ENCODE measurements around the gene C6orf132.

C6orf132 gene

DNA sequence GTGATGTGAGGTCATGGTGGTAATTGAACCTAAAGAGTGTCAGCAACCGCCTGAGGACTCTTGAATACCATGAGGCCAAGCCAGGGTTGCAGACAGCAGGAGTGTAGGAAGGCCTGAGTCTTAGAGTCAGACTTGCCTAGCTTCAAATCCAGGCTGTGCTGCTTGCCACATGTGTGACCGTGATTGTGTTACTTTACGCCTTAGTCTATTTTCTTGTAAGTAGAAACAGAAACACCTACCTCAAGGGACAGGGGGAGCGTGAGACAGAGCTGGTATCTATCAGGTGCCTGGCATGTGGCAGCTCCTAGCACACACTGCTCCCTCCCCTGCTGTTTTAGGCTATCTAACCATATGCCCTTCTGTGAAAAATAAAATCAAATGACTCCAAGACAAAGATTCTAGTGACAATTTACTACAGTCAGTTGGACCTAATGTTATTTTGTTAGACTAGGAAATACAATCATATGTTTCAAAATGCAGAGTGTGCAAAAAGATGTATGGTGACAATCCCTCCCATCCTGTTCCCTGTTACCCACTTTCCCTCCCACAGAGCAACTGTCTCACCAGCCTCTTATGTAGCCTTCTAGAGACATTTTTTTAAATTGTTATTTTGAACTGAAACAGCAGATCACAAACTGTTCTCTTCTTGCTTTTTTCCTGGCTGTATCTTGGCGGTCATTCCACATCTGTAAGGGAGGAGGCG, 70.4 kb downstream of the C6orf132 start:
- no peak for DNase-seq

DNA sequence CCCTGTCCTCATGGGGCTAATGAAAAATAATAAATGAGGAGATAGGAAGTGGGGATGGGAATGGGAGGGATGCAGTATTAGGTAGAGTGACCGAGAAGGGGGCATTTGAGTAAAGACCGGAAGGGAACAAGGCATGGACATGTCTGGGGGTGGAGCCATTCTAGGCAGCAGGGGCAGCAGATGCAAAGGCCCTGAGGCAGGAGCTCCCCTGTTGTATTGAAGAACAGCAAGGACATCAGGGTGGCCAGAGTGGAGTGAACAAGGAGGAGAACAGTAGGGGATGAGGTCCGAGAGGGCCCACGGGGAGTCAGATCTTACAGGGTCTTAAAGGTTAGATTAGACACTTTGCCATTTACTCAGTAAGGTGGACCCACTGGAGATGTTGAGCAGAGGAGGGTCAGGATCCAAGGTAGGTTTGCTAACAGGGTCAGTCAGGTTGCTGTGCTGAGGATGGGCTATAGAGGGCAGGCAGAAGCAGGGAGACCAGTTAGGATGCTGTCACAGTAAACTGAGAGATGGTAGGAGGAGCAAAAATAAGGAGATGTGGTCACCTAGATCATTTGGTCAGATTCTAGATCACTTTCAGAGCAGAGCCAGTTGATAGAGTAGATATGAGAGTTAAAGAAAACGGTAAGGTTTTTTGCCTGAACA, 73.4 kb downstream of the C6orf132 start:
- DNase-seq, result no peak

DNA sequence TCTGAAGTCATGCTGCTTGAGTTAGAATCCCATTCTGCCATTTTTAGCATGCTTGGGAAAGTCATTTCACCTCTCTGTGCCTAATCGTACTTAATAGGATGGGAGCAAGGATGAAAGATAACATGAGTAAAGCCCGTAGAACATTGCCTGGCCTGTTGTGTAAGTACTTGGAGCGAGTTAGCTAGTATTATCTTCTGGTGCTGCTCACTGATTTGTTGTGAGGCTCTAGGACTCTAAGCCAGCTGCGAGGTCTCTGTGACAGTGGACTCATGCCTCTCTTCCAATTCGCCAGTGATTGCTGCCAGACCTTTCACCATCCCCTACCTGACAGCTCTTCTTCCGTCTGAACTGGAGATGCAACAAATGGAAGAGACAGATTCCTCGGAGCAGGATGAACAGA, 74.2 kb downstream of the C6orf132 start:
- no peak for DNase-seq

DNA sequence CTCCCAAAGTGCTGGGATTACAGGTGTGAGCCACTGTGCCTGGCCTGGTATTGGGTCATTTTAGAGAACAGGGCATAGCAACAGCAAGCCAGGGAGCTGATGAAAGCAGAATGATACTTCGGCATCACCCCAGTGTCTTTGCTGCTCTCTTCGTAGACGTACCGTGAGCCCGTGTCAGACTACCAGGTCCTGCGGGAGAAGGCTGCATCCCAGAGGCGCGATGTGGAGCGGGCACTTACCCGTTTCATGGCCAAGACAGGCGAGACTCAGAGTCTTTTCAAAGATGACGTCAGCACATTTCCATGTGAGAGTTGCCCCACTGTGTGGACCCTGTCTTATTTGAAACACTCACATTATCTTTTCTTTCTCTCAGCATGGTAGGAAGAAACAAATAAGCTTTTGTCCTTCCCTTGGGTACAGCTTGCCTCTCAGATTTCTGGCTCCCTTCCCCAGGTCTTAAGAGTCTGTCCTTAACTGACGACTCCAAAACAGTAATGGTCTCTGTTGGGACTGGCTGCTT, 76.2 kb downstream of the C6orf132 start:
- no peak for DNase-seq

DNA sequence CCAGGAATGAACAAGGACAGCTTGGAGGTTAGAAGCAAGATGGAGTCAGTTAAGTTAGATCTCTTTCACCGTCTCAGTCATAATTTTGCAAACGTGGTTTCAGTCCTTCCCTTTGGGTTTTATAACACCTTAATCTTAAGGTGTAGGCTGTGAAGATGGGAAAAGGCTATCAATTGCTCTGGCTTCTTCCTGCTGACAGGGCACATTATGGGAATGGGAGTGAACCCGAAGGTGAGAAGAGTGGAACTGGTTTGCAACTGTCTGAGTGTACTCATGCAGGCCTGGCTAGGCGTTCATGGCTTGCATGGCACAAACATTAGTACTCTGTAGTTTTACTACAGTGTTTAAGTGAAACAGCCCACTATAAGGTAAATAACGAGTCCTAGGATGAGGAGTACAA, 82.7 kb downstream of the C6orf132 start:
- DNase-seq, result no peak

DNA sequence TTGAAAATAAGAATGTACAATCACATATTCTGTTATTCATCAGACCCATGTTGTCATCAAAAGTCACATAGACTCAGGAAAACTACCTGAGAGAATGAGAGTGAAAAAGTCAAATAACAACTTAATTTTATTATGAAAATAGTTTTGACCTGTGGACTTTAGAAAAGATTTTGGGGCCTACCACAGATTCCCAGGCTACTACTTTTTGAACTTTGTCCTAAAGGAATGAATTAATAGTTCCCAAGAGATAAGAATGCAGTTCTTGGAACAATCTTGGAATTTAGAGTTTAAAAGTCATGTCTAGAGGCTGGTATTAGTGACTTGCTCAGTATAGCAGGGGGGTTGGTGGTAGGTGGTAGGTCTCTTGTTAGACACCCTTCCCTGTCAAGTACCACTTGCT, 88.8 kb downstream of the C6orf132 start:
- no peak for DNase-seq

DNA sequence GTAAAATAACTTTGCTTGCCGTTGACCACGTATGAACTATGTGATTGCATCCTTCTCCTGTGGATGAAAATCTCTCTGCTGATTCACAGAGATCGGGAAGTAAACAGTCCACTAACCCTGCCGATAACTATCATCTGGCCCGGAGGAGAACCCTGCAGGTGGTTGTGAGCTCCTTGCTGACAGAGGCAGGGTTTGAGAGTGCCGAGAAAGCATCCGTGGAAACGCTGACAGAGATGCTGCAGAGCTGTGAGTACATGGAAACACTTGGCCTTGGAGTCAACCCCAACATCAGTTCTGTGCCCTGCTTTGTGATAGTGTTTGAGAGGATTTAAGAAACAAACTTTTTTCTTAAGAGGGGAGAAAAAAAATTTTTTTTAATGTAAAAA, 91.2 kb downstream of the C6orf132 start:
- no peak for DNase-seq

Data from activated naive CD4-positive, alpha-beta T cell treated with Interleukin-2 at 50 U/mL for 16 hours (primary cell).